Lung (tissue), 12 donors: Measurements from ENCODE around the gene NPBWR2. TPM values are rescaled to one million over a fixed set of nuclear protein-coding genes. Genes with fewer than 3 reads are reported as not detected.

Experiments
- ATAC-seq: fragments of 200-7000 bp; cut with Tn5 transposase; one replicate; pipeline ENCODE4 v1.9.1; 2020; ENCODE audit warnings: moderate number of reproducible peaks; ENCODE audit not compliant: insufficient read depth, low FRiP score
- DNase-seq, 3 donors: peaks; one replicate each; pipeline ENCODE4 v3.0.0-alpha.2; 2013 to 2017
- H3K27ac ChIP-seq, 2 donors: one replicate each; pipeline ENCODE4 v1.5.1; 2013; ENCODE audit warnings: mild to moderate bottlenecking in 2 of 2, moderate library complexity in 2 of 2, control low read depth in 1 of 2, inconsistent platforms in 1 of 2, low read depth in 1 of 2, low read length in 1 of 2
- H3K27me3 ChIP-seq, 3 donors: one replicate each; pipeline ENCODE4 v1.5.1; 2013; ENCODE audit warnings: low read length in 2 of 3; ENCODE audit not compliant: control insufficient read depth in 3 of 3, insufficient read depth in 3 of 3
- H3K36me3 ChIP-seq, 4 donors: one replicate each; pipeline ENCODE4 v1.5.1; 2013; ENCODE audit warnings: low read length in 4 of 4, mild to moderate bottlenecking in 1 of 4, moderate library complexity in 1 of 4; ENCODE audit not compliant: control insufficient read depth in 4 of 4, insufficient read depth in 4 of 4
- H3K4me1 ChIP-seq, 5 donors: one replicate each; pipeline ENCODE4 v1.5.1; 2013; ENCODE audit warnings: low read length in 5 of 5, mild to moderate bottlenecking in 2 of 5, moderate library complexity in 1 of 5; ENCODE audit not compliant: control insufficient read depth in 5 of 5, insufficient read depth in 5 of 5
- H3K4me3 ChIP-seq: one replicate; pipeline ENCODE4 v1.5.1; 2013; ENCODE audit warnings: mild to moderate bottlenecking, control low read depth, moderate library complexity
- H3K9ac ChIP-seq, 2 donors: one replicate each; pipeline ENCODE4 v1.5.1; 2013; ENCODE audit warnings: low read length in 2 of 2, control low read depth in 1 of 2; ENCODE audit not compliant: insufficient read depth in 1 of 2
- H3K9me3 ChIP-seq, 4 donors: one replicate each; pipeline ENCODE4 v1.5.1; 2013; ENCODE audit warnings: low read length in 3 of 4, mild to moderate bottlenecking in 1 of 4, moderate library complexity in 1 of 4; ENCODE audit not compliant: control insufficient read depth in 4 of 4, insufficient read depth in 3 of 4
- CTCF ChIP-seq: IDR thresholded peaks from 2 replicates; pipeline ENCODE4 v1.5.1; 2012; ENCODE audit warnings: mild to moderate bottlenecking; ENCODE audit errors: control extremely low read depth, extremely low read depth
- WGBS, 2 donors: extraction: QIAGEN DNeasy Blood & Tissue Kit; methylation state at CpG; one replicate each; pipeline ENCODE4 v1.1.7; 2013; 5-methylcytosine and 5-hydroxymethylcytosine counted together
- polyA plus RNA-seq, 2 donors: library from polyadenylated mRNA; stranded (reverse); fragments of 200-250 nt; gene quantifications; one replicate each; pipeline ENCODE4 v1.2.1, GENCODE V29; 2013
- total RNA-seq, 2 donors: library from RNA; depleted of rRNA in 1 of 2; stranded (reverse); fragments of >200 nt in 1 of 2; gene quantifications; one replicate each; pipeline ENCODE4 v1.2.1, GENCODE V29; 2014 to 2021
- donor health status: control.
- donor health status: control.
- donor health status: Bipolar disorder and iron deficiency.
- donor health status: healthy.
- donor health status: DM: yes; HTN: yes; CAD: no.

Gene NPBWR2
- total and polyA plus RNA-seq, 4 donors: not detected

GRCh38 chr20:64076061-64076997 is 31.0 kb downstream of the NPBWR2 start:
- Histone ChIP-seq H3K9ac (no peak overlapping the region), H3K27ac (peak overlapping the region in 1 of 2 donors; percentile 28), H3K4me1 (peaks cover 0 to 24% (median 14%) of the 10 kb centered on the region in 5 donors), H3K4me3 (no peak overlapping the region), H3K9me3 (no peaks in the 10 kb centered on the region), H3K36me3 (peaks cover 0 to 40% (median 7%) of the 10 kb centered on the region in 4 donors), H3K27me3 (no peaks in the 10 kb centered on the region)
- 78 to 94% methylated on average over 19 to 22 of the region's 22 CpGs for WGBS, 2 donors
- DNase-seq: no peak
- ATAC-seq: no peak
- no peak for TF ChIP-seq CTCF

GRCh38 chr20:64075556-64075955 is 31.8 kb downstream of the NPBWR2 start:
- 80 to 91% methylated on average over 12 of the region's 12 CpGs for WGBS, 2 donors
- no peak for DNase-seq

GRCh38 chr20:64074963-64075362 is 32.4 kb downstream of the NPBWR2 start:
- Histone ChIP-seq H3K9ac (no peak overlapping the region), H3K36me3 (peaks cover 0 to 40% (median 12%) of the 10 kb centered on the region in 4 donors), H3K4me3 (no peak overlapping the region), H3K27me3 (no peaks in the 10 kb centered on the region), H3K27ac (no peak overlapping the region), H3K9me3 (no peaks in the 10 kb centered on the region), H3K4me1 (peaks cover 0 to 14% (median 12%) of the 10 kb centered on the region in 5 donors)
- WGBS, 2 donors: 92 to 95% methylated on average over 8 of the region's 8 CpGs
- TF ChIP-seq CTCF: no peak
- DNase-seq (no peak), ATAC-seq (no peak)

More at GRCh38 chr20:64075556-64075955, 31.8 kb downstream of the NPBWR2 start:
- no peak for ATAC-seq
- H3K4me3 ChIP-seq: no peak overlapping the region
- no peaks in the 10 kb centered on the region for H3K9me3 ChIP-seq
- H3K9ac ChIP-seq: no peak overlapping the region
- no peaks in the 10 kb centered on the region for H3K27me3 ChIP-seq
- TF ChIP-seq CTCF: no peak
- H3K4me1 ChIP-seq: peaks cover 0 to 19% (median 13%) of the 10 kb centered on the region in 5 donors
- peaks cover 0 to 40% (median 8%) of the 10 kb centered on the region in 4 donors for H3K36me3 ChIP-seq
- H3K27ac ChIP-seq: no peak overlapping the region
